Neural cell (in vitro differentiated cells): ENCODE results near the gene FAAH. TPM values are rescaled to one million over a fixed set of nuclear protein-coding genes. Genes with fewer than 3 reads are reported as not detected.

Source experiments
- H2AFZ ChIP-seq: fragments of 200-600, 300-800 bp; sonication (generic), shearing (Covaris generic); 2 replicates; pipeline ENCODE4 v1.6.0; 2014; ENCODE audit warnings: low read depth, mild to moderate bottlenecking, antibody characterized with exemption, low read length, moderate library complexity
- H3F3A ChIP-seq: fragments of 200-600 bp; shearing (Covaris generic); 2 replicates; pipeline ENCODE4 v1.6.1; 2016; ENCODE audit warnings: mild to moderate bottlenecking, moderate library complexity, mixed read lengths, antibody characterized with exemption, low read length; ENCODE audit not compliant: insufficient read depth, poor library complexity, severe bottlenecking
- H3K27ac ChIP-seq: fragments of 200-600, 300-800 bp; sonication (generic), shearing (Covaris generic); 2 replicates; pipeline ENCODE4 v1.5.1; 2014; ENCODE audit warnings: mild to moderate bottlenecking, low read length, moderate library complexity
- H3K27me3 ChIP-seq: fragments of 300-800, 200-600 bp; sonication (generic), shearing (Covaris generic); 2 replicates; pipeline ENCODE4 v1.6.0; 2014; ENCODE audit warnings: mild to moderate bottlenecking, low read depth, low read length, moderate library complexity; ENCODE audit not compliant: insufficient read depth
- H3K36me3 ChIP-seq: fragments of 300-800, 200-600 bp; sonication (generic), shearing (Covaris generic); 2 replicates; pipeline ENCODE4 v1.5.1; 2014; ENCODE audit warnings: mild to moderate bottlenecking, antibody characterized with exemption, low read length, moderate library complexity; ENCODE audit not compliant: insufficient read depth
- H3K4me2 ChIP-seq: fragments of 300-800, 200-600 bp; sonication (generic), shearing (Covaris generic); 2 replicates; pipeline ENCODE4 v1.6.0; 2014; ENCODE audit warnings: mild to moderate bottlenecking, low read length
- H3K4me3 ChIP-seq: fragments of 300-800, 200-600 bp; sonication (generic), shearing (Covaris generic); 2 replicates; pipeline ENCODE4 v1.5.1; 2014; ENCODE audit warnings: mild to moderate bottlenecking, low read length, moderate library complexity
- H3K79me2 ChIP-seq: fragments of 200-600 bp; shearing (Covaris generic); replicated peaks from 2 replicates; pipeline ENCODE4 v1.6.0; 2014; ENCODE audit warnings: mild to moderate bottlenecking, low read length, moderate library complexity; ENCODE audit not compliant: insufficient read depth
- H3K9ac ChIP-seq: fragments of 300-800, 200-600 bp; sonication (generic), shearing (Covaris generic); 2 replicates; pipeline ENCODE4 v1.6.1; 2016; ENCODE audit warnings: mild to moderate bottlenecking, low read length, mixed read lengths
- H3K9me2 ChIP-seq: fragments of 200-600 bp; shearing (Covaris generic); 2 replicates; pipeline ENCODE4 v1.6.1; 2016; ENCODE audit warnings: mild to moderate bottlenecking, low read length, mixed read lengths; ENCODE audit not compliant: insufficient read depth
- H3K9me3 ChIP-seq: fragments of 200-600, 300-800 bp; sonication (generic), shearing (Covaris generic); 2 replicates; pipeline ENCODE4 v1.6.1; 2016; ENCODE audit warnings: mild to moderate bottlenecking, mixed run types, low read length, moderate library complexity, mixed read lengths
- H4K20me1 ChIP-seq: fragments of 200-600 bp; shearing (Covaris generic); 2 replicates; pipeline ENCODE4 v1.6.1; 2016; ENCODE audit warnings: mild to moderate bottlenecking, mixed run types; ENCODE audit not compliant: insufficient read depth
- CTCF ChIP-seq: fragments of 450-650 bp; IDR thresholded peaks from 2 replicates; pipeline ENCODE4 v1.5.1; 2014; ENCODE audit warnings: antibody characterized with exemption, mild to moderate bottlenecking, moderate library complexity; ENCODE audit not compliant: poor library complexity, severe bottlenecking
- EP300 ChIP-seq: fragments of 450-650 bp; conservative IDR thresholded peaks from 2 replicates; pipeline ENCODE4 v1.6.1; 2014; ENCODE audit warnings: antibody characterized with exemption, mild to moderate bottlenecking, moderate library complexity; ENCODE audit not compliant: poor library complexity, severe bottlenecking
- EZH2 ChIP-seq: fragments of 200-600, 300-800 bp; shearing (Covaris generic), sonication (generic); IDR thresholded peaks from 2 replicates; pipeline ENCODE4 v1.6.1; 2014; ENCODE audit warnings: antibody characterized with exemption, low read length, borderline replicate concordance, mild to moderate bottlenecking; ENCODE audit not compliant: insufficient read depth, poor library complexity, severe bottlenecking
- MXI1 ChIP-seq: fragments of 450-650 bp; conservative IDR thresholded peaks from 2 replicates; pipeline ENCODE4 v1.6.1; 2014; ENCODE audit warnings: antibody characterized with exemption, mild to moderate bottlenecking; ENCODE audit not compliant: poor library complexity, severe bottlenecking
- POLR2AphosphoS5 ChIP-seq: IDR thresholded peaks from 2 replicates; pipeline ENCODE4 v1.6.1; 2012
- RAD21 ChIP-seq: fragments of 450-650 bp; conservative IDR thresholded peaks from 2 replicates; pipeline ENCODE4 v1.6.1; 2014; ENCODE audit warnings: antibody characterized with exemption, mild to moderate bottlenecking, moderate library complexity
- REST ChIP-seq: IDR thresholded peaks from 2 replicates; pipeline ENCODE4 v1.6.1; 2012; ENCODE audit warnings: borderline replicate concordance
- SMC3 ChIP-seq: fragments of 450-650 bp; conservative IDR thresholded peaks from 2 replicates; pipeline ENCODE4 v1.6.1; 2014; ENCODE audit warnings: antibody characterized with exemption, mild to moderate bottlenecking, moderate library complexity; ENCODE audit not compliant: poor library complexity
- TAF1 ChIP-seq: IDR thresholded peaks from 2 replicates; pipeline ENCODE4 v1.6.1; 2012; ENCODE audit warnings: low read depth
- polyA plus RNA-seq: library from polyadenylated mRNA; depleted of rRNA; stranded (reverse); fragments of >200 nt; gene quantifications from 2 replicates; pipeline ENCODE4 v1.2.3, GENCODE V29; 2014

The FAAH gene
- polyA plus RNA-seq, 1 donor from 2014 or later = 106 TPM

- Histone ChIP-seq H3K27me3 (no peaks in the 10 kb centered on the region), H3K36me3 (no peaks in the 10 kb centered on the region), H2AFZ (no peak overlapping the region), H3K4me2 (no peak overlapping the region), H3K9ac (no peak overlapping the region), H4K20me1 (no peaks in the 10 kb centered on the region), H3K27ac (no peak overlapping the region), H3K4me3 (no peak overlapping the region), H3K9me2 (no peaks in the 10 kb centered on the region), H3K9me3 (no peaks in the 10 kb centered on the region), H3K79me2 (no peaks in the 10 kb centered on the region), H3F3A (no peaks in the 10 kb centered on the region)
- TF ChIP-seq POLR2AphosphoS5 (no peak), CTCF (no peak), RAD21 (no peak), REST (no peak), EP300 (no peak), EZH2 (no peak), SMC3 (no peak), MXI1 (no peak), TAF1 (no peak)
These were observed 33.4 kb downstream of the FAAH start for GRCh38 chr1:46427541-46427940.

- H3K27ac ChIP-seq = no peak overlapping the region
- H4K20me1 ChIP-seq = no peaks in the 10 kb centered on the region
- H3K4me2 ChIP-seq = no peak overlapping the region
- H3F3A ChIP-seq = no peaks in the 10 kb centered on the region
- no peak overlapping the region for H3K9ac ChIP-seq
- no peak for TF ChIP-seq CTCF
- no peak for TF ChIP-seq TAF1
- TF ChIP-seq SMC3 = no peak
- TF ChIP-seq EZH2 = no peak
- TF ChIP-seq MXI1 = no peak
- TF ChIP-seq RAD21 = no peak
- no peaks in the 10 kb centered on the region for H3K9me2 ChIP-seq
- H3K36me3 ChIP-seq = no peaks in the 10 kb centered on the region
- no peak overlapping the region for H3K4me3 ChIP-seq
- no peaks in the 10 kb centered on the region for H3K79me2 ChIP-seq
- H2AFZ ChIP-seq = no peak overlapping the region
- H3K27me3 ChIP-seq = no peaks in the 10 kb centered on the region
- no peaks in the 10 kb centered on the region for H3K9me3 ChIP-seq
These were observed 35.3 kb downstream of the FAAH start for GRCh38 chr1:46429436-46429835.
